Activated CD4-positive, CD25-positive, alpha-beta regulatory T cell (primary cell): ENCODE results near the gene IDNK.

Source experiments
- DNase-seq, 4 experiments: peaks; one replicate each; lab custom pipeline; 2025; lab: John Stamatoyannopoulos, UW

IDNK gene

GRCh38 chr9:83691492-83691891, 68.5 kb downstream of the IDNK start:
- DNase-seq: no peak
